Pericardium fibroblast (primary cell): ENCODE measurements around the gene SECISBP2L. TPM values are rescaled to one million over a fixed set of nuclear protein-coding genes. Genes with fewer than 3 reads are reported as not detected.

Experiments used
- total RNA-seq: library from RNA; depleted of rRNA; stranded (reverse); fragments of >200 nt; gene quantifications from 2 replicates; pipeline ENCODE4 v1.2.3, GENCODE V29; 2015

Gene SECISBP2L, protein sequence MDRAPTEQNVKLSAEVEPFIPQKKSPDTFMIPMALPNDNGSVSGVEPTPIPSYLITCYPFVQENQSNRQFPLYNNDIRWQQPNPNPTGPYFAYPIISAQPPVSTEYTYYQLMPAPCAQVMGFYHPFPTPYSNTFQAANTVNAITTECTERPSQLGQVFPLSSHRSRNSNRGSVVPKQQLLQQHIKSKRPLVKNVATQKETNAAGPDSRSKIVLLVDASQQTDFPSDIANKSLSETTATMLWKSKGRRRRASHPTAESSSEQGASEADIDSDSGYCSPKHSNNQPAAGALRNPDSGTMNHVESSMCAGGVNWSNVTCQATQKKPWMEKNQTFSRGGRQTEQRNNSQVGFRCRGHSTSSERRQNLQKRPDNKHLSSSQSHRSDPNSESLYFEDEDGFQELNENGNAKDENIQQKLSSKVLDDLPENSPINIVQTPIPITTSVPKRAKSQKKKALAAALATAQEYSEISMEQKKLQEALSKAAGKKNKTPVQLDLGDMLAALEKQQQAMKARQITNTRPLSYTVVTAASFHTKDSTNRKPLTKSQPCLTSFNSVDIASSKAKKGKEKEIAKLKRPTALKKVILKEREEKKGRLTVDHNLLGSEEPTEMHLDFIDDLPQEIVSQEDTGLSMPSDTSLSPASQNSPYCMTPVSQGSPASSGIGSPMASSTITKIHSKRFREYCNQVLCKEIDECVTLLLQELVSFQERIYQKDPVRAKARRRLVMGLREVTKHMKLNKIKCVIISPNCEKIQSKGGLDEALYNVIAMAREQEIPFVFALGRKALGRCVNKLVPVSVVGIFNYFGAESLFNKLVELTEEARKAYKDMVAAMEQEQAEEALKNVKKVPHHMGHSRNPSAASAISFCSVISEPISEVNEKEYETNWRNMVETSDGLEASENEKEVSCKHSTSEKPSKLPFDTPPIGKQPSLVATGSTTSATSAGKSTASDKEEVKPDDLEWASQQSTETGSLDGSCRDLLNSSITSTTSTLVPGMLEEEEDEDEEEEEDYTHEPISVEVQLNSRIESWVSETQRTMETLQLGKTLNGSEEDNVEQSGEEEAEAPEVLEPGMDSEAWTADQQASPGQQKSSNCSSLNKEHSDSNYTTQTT
- total RNA-seq = 14.9 and 16.6 TPM in 2 replicates

GRCh38 chr15:49046220-49047102 is at the start of gene SECISBP2L:
SECISBP2L (minus strand) TSS chr15:49046446; CDS start chr15:49046299, 147 bp downstream.

DNA sequence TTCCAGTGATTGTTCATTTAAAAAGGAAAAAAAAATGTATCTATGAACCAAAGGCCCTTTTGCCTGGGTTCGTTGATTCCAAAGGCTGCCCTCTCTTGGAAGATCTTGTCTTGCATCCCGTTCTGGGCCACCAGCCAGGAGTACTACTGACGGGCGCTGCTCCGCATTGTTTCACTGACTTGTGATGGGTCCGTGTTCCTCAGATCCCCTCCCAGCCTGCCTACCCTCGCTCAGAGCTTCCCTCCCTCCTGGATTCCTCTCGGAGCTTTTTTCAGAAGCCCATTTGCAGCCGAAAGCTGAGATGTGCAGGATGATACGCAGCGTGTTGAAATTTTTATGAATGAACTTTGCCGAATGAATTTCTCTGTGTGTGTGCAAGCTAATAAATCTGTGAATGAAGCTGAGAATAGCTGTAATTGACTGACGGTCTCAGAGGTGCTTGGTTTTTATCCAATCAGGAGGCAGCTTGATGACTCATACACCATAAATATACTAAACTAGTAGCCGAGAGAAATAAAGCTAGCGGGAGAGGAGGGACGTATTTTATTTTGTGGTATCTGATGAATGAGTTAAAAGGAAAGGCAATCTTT is 82.6 kb downstream of the SECISBP2L start, which contains the start of gene SHC4:
Gene SHC4 (minus strand): TSS at position 396 of the 590 bp plus-strand sequence. CDS start 904 bp downstream, outside the sequence.

Other genes with a start within 250 kb of the SECISBP2L start
- gene CEP152, start 235.4 kb downstream of the SECISBP2L start, total RNA-seq = 1.5 and 7.9 TPM in 2 replicates
- gene EID1, start 168.3 kb downstream of the SECISBP2L start, total RNA-seq = 191 and 318 TPM in 2 replicates
- 0.09 and 5.6 TPM in 2 replicates for gene SHC4, start 82.5 kb downstream of the SECISBP2L start, total RNA-seq
- 41.4 and 48.3 TPM in 2 replicates for gene COPS2, start 109.2 kb upstream of the SECISBP2L start, total RNA-seq
- gene GALK2, start 123.8 kb upstream of the SECISBP2L start, total RNA-seq = 22.6 and 26.9 TPM in 2 replicates